ENCODE results near the gene MAST2. TPM values are rescaled to one million over a fixed set of nuclear protein-coding genes. Genes with fewer than 3 reads are reported as not detected.

Gene MAST2
- total and polyA plus RNA-seq, 2 of the 4 experiments (the other 2 are of a cell fraction) = 14.2 to 41.0 TPM

GRCh38 chr1:45923343-45923742 is 119.9 kb downstream of the MAST2 start:
- Histone ChIP-seq H3K4me2 (ENCODE audit: low read depth, low read length) (no peak overlapping the region), H2BK15ac (ENCODE audit: low read depth, low read length) (no peak overlapping the region), H2AK5ac (ENCODE audit: low read depth, low read length) (no peak overlapping the region), H3K14ac (replicated peaks; ENCODE audit: low read depth, low read length) (no peak overlapping the region), H3K18ac (ENCODE audit: low read depth, low read length) (no peak overlapping the region), H2AFZ (replicated peaks; ENCODE audit: low read length, poor library complexity) (no peak overlapping the region), H2BK5ac (ENCODE audit: low read depth, low read length, poor library complexity, severe bottlenecking) (no peak overlapping the region), H4K91ac (ENCODE audit: insufficient read depth, low read depth, low read length) (no peak overlapping the region), H3K27ac (ENCODE audit: insufficient read depth, low read length) (no peak overlapping the region), H3K4ac (ENCODE audit: low read depth, low read length) (no peak overlapping the region), H2BK20ac (ENCODE audit: low read depth, low read length) (no peak overlapping the region), H4K5ac (ENCODE audit: low read depth, low read length) (no peak overlapping the region), H3K27me3 (ENCODE audit: control insufficient read depth, insufficient read depth, low read length) (no peaks in the 10 kb centered on the region), H3K4me3 (ENCODE audit: insufficient read depth, low read depth, low read length) (no peak overlapping the region), H4K20me1 (ENCODE audit: insufficient read depth, low read length) (no peaks in the 10 kb centered on the region), H2BK120ac (ENCODE audit: low read depth, low read length) (no peak overlapping the region), H2AK9ac (replicated peaks; ENCODE audit: low read depth, low read length, poor library complexity) (no peak overlapping the region), H3K4me1 (ENCODE audit: control insufficient read depth, insufficient read depth, low read length) (peaks cover 3% of the 10 kb centered on the region; the same call in 1 of the 2 replicates), H3K36me3 (ENCODE audit: control insufficient read depth, insufficient read depth, low read length) (no peaks in the 10 kb centered on the region), H3K9ac (ENCODE audit: low read depth, low read length) (no peak overlapping the region), H4K8ac (ENCODE audit: low read depth in 2 of 2, low read length in 2 of 2) (no peak overlapping the region), H3K56ac (ENCODE audit: extremely low read depth, insufficient read depth, low read length) (no peak overlapping the region), H3K23ac (ENCODE audit: low read depth, low read length) (no peak overlapping the region), H3K9me1 (ENCODE audit: insufficient read depth, low read length) (no peaks in the 10 kb centered on the region), H3K9me3 (ENCODE audit: control insufficient read depth, insufficient read depth, low read length) (no peaks in the 10 kb centered on the region), H3K79me1 (ENCODE audit: low read depth in 1 of 2, low read length in 2 of 2) (peaks cover 11 to 15% of the 10 kb centered on the region in 2 experiments; a peak in 3 of 4 replicates)
- WGBS, 2 experiments (ENCODE audit: extremely low coverage in 2 of 2, insufficient read length in 1 of 2) = no CpG with 5 or more reads among the region's 4 CpGs
- intact Hi-C loops (cut with micrococcal nuclease) (no loop called here), in situ Hi-C loops (cut with MboI; ENCODE audit: low sequenced_read_pairs) (no loop called here), dilution Hi-C loops (cut with HindIII; ENCODE audit: low sequenced_read_pairs, unreplicated experiment) (no loop called here)
- TF ChIP-seq POLR2A (IDR thresholded peaks at IDR 0.05; ENCODE audit: low read depth, low read length) (no peak), CTCF (conservative IDR thresholded peaks at IDR 0.05; ENCODE audit: low read depth, low read length) (no peak), CEBPB (IDR thresholded peaks at IDR 0.05; ENCODE audit: low read depth, low read length) (no peak), RAD21 (IDR thresholded peaks at IDR 0.05; ENCODE audit: low read length) (no peak), RFX5 (IDR thresholded peaks at IDR 0.05; ENCODE audit: low read depth, low read length) (no peak), MAFK (IDR thresholded peaks at IDR 0.05; ENCODE audit: low read depth, low read length) (no peak), FOS (IDR thresholded peaks at IDR 0.05; ENCODE audit: low read depth, low read length) (no peak), SMC3 (IDR thresholded peaks at IDR 0.05; ENCODE audit: low read depth, low read length) (no peak), MXI1 (IDR thresholded peaks at IDR 0.05; ENCODE audit: borderline replicate concordance, low read depth, low read length) (no peak), RCOR1 (IDR thresholded peaks at IDR 0.05; ENCODE audit: insufficient replicate concordance, low read length) (no peak), CHD1 (IDR thresholded peaks at IDR 0.05; ENCODE audit: low read depth, low read length) (no peak)
- TF ChIP-seq, protein P1, sequence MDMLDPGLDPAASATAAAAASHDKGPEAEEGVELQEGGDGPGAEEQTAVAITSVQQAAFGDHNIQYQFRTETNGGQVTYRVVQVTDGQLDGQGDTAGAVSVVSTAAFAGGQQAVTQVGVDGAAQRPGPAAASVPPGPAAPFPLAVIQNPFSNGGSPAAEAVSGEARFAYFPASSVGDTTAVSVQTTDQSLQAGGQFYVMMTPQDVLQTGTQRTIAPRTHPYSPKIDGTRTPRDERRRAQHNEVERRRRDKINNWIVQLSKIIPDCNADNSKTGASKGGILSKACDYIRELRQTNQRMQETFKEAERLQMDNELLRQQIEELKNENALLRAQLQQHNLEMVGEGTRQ (IDR thresholded peaks at IDR 0.05; ENCODE audit: low read depth, low read length) = no peak
- ATAC-seq (ENCODE audit: low read depth) = no peak
- POLR2A ChIA-PET (ENCODE audit: unreplicated experiment) = no interaction called here
- no peak for DNase-seq
- no TSS peak for BruUV-seq (replicated peaks)
- CTCF ChIA-PET = no interaction called here

Data from IMR-90 (cell line).